NCI-H526 treated with DMSO at 0.1 percent for 48 hours (cell line): Measurements from ENCODE around the gene NRG2.

Source experiments
- DNase-seq: peaks from one replicate; lab custom pipeline; 2025; lab: John Stamatoyannopoulos, UW

The NRG2 gene

GRCh38 chr5:140010798-140011197 lies 32.3 kb downstream of the NRG2 start:
- DNase-seq, result no peak

DNA sequence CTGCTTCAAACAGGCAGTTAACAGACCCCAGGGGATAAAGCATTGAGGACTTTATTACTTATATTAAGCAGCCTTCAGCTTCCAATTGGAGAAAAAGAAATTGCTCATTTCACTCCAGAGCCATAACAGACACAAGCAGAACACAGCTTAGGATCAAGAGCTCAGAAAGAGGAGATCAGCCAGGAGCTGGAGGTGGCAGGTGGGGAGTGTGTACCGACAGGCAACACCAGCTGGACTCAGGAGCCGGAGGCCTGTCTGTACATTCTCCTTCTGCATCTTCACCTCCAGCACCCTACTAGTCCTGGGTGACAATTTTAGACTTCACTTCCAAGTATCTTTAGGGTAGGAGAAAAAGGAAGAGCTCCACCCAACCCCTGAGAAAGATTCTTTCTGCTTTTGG lies 35.8 kb downstream of the NRG2 start:
- no peak for DNase-seq

DNA sequence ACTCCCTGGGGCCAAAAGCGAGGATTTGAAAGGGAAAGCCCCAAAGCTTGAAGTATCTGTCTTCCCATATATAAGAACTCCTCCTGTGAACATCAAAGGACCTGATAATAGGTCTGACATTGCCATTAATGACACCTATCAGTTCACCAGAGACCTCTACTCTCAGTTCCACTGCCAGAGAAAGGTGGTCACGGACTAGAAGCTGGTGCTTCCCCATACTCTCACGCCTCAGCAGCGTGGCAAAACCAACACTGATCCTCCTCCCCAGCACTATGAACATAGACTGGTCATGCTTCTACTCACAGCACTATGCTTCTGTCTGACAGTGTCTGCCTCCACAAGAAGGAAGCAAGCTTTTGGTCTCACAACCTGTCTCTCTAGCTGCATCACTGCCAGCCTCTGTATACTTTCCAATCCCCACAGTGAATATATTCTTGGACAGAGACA lies 37.9 kb downstream of the NRG2 start:
- DNase-seq, result no peak

DNA sequence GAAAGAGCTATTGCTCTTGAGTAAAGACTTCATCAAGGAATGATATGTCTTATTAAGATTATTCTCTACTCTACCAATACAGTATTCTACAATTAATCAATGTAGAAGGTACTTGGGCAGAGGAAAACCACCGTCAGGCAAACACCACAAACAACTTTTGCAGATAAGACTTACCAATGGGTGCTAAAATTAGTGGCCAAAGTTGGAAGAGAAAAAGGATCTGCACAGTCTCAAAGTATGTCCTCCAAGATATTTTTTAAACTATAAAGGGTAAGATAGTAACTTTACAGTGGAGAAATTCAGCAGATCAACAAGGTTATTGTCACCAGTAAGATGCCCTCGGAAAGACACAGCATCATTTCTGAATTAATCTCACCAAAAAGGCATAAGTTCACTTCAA lies 38.9 kb downstream of the NRG2 start:
- DNase-seq, result no peak

DNA sequence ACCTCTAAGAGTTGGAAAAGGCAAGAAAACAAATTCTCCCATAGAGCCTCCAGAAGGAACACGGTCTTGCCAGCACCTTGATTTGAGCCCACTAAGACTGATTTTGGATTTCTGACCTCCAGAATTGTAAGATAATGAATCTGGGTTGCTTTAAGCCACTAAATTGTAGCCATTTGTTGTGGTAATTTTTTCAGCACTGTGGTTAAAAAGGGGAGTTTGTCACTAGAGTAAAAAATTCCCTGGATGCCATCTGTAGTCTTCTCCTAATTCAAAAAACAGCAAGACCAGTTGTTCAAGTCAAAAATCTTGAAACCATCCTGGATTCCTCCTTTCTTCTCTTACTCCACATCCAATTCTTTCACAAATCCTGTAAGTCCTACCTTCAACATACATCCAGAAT lies 39.6 kb downstream of the NRG2 start:
- no peak for DNase-seq

GRCh38 chr5:140000332-140000731 lies 42.8 kb downstream of the NRG2 start:
- no peak for DNase-seq

GRCh38 chr5:139998837-139999236 lies 44.3 kb downstream of the NRG2 start:
- DNase-seq, result no peak

GRCh38 chr5:139997276-139997675 lies 45.8 kb downstream of the NRG2 start:
- DNase-seq, result no peak

DNA sequence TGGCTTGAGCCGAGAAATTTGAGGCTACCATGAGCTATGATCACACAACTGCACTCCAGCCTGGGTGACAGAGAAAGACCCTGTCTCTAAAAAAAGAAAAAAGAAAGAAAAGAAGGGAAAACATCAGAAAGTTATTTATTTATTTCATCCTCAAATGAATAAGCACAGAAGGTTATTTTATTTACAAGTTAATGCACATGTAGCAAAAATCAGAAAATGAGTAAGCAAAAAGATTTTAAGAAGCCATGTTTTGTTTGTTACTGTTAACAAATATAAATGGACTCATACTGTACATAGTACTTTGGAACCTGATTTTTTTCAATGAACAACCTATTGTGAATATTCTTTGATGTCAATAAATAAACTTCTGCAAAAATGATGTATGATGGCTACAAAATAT lies 47.2 kb downstream of the NRG2 start:
- no peak for DNase-seq

- DNase-seq, result no peak
Measured at GRCh38 chr5:139994234-139994633, 48.9 kb downstream of the NRG2 start.

GRCh38 chr5:139985733-139986132 lies 57.4 kb downstream of the NRG2 start:
- DNase-seq, result no peak

DNA sequence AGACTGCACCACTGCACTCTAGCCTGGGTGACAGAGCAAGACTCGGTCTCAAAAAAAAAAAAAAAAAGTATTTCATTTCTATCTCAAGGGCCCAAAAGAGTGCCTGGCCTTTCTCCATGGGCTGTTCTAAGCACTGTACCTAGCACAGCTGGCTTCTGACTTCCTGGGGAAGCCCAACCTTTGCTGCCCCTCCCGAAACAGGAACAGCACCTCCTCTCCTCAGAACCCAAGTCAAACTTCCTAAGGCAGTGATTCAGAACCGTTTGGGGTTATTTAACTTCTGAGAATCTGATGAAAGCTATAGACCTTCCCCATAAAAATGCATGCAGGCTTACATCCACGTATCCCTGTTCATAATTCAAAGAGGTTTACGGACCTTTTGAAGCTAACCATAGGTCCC lies 57.8 kb downstream of the NRG2 start:
- DNase-seq, result no peak

GRCh38 chr5:139984816-139985215 lies 58.3 kb downstream of the NRG2 start:
- DNase-seq, result no peak

- no peak for DNase-seq
Measured at GRCh38 chr5:139982975-139983240, 60.2 kb downstream of the NRG2 start.

DNA sequence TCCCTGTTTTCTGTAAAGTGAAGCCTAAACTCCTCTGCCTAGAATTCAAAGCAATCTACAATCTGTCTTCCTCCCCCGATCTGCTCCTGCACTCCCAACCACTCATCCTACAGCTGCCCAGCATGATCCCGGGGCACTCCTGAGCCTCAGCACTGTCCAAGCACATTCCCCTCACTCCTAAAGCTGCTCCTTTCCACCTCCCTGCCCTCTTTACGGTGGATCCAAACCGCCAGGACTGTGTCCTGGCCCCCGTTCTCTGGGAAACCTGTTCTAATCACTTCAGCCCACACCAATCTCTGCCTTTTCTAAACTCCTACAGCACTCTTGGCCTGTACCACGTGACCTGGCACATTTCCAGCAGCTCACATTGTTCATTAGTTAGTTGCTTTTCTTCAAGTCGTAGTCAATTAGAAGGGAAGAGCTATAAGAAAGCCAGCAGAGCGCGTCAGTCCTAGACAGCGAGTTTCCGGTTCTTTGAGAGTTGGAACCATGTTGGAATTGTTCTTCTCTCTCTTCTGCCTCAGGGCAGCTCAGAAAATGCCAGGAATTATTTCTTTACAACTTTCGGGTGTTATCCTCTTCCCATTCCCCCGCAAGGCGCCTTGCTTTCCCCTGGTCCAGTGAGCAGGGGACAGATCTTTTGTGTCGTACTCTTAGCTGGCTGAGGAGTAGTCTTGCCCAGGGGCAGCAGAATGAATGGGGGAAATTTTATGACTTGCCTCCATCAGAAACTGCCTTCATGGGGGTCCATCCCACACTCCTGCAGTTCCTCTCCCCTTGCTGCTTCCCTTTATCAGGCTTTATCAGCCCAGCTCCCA lies 60.7 kb downstream of the NRG2 start:
- DNase-seq, result no peak

- DNase-seq, result no peak
Measured at GRCh38 chr5:139980765-139981164, 62.3 kb downstream of the NRG2 start.

DNA sequence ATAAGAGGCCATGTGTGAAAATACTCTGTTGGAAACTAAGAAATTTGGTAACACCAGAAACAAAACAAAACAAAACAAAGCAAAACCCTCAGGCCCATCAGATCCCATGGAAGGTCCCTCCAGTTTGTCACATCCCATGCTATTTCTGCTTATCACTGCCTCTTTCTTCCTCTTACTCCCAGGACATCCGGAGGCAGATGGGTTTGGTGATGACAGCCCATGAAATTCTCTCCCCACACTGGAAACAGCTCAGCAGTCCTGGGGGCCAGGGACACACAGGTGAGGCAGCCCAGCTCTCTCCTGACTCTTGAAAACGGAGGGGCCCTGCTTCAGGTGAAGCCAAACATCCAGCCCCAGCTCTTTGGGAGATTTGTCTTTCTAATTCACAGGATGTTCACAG lies 63.2 kb downstream of the NRG2 start:
- DNase-seq, result no peak

DNA sequence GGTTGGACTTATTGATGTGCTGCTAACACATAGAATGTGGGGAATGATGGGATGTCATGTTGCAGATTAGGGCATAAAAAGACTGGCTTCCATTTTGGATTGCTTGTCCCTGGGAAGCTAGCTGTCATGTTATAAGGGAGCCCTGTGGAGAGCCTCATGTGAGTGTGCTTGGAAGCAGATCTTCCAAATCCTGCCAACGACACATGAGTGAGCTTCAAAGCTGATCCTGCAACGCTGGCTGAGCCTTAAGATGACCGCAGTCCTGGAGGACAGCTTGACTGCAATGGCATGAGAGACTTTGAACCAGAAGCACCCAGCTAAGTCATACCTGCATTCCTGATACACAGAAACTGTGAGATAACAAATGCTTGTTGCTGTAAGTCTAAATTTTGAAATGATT lies 63.6 kb downstream of the NRG2 start:
- DNase-seq, result no peak

GRCh38 chr5:139976703-139977102 lies 66.4 kb downstream of the NRG2 start:
- DNase-seq, result no peak

GRCh38 chr5:139975942-139976341 lies 67.2 kb downstream of the NRG2 start:
- no peak for DNase-seq

DNA sequence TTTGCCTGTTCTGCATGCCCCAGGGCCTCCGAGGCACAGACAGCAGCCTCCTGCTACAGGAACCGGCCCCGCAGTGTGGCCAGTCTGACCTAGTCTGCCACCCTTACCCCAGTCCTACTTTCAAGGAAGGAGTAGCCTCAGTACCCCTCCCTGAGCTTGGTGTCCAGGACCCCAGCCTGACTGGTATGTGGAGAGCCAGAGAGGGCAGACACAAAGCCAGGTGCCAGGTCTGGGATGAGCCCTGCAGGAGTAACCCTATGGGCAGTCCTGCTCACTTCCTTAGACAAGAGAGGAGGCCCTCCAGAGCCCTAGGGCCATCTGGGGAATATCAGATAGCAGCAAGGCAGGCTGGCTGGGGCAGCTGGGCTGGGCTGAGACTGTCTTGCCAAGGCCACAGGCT lies 67.8 kb downstream of the NRG2 start:
- DNase-seq, result no peak

GRCh38 chr5:139974661-139975060 lies 68.4 kb downstream of the NRG2 start:
- DNase-seq, result no peak

GRCh38 chr5:139971202-139971725 lies 71.8 kb downstream of the NRG2 start:
- DNase-seq, result no peak

DNA sequence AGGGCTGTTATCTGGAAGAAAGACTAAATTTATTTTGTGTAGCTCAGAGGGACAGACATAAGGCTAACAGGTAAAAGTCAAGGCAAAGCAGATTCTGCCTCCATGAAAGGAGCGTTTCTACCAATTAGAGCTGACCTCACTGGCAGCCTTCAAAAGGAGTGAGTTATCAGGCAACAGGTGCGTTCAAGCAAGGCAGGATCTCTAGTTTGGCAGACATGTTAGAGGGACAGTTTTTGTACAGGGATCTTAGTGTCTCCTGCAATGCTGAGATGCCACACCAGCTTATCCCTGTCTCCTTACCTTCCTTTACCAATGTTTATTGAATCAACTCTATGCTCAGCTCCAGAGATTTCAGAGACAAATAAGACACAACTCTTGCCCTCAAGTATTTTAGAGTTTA lies 73.8 kb downstream of the NRG2 start:
- DNase-seq, result no peak
